GM12801 (cell line): ENCODE results near the gene TTC17.

Experiments used
- CTCF ChIP-seq: IDR thresholded peaks from one replicate; pipeline ENCODE4 v1.5.1; 2011; ENCODE audit warnings: control low read depth; ENCODE audit not compliant: insufficient read length; ENCODE audit errors: extremely low read depth

The TTC17 gene

DNA sequence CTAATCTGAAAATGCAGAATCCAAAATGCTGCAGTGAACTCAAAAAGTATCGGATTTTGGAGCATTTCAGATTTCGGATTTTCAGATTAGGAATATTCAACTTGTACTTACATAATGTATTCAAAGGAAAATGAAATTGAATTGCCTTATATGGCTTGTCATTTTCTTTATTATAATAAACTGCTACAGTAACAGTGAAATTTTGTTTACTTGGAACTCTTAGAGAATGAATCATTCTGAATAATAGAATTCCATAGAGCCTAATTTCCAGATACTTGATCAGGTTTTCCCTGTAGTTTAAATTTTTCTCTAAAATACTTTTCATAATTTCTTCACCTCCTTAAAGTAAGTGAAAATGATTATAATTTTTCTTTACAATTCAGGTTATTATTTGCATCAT lies 17.3 kb downstream of the TTC17 start:
- TF ChIP-seq CTCF: no peak

GRCh38 chr11:43376594-43376993 lies 17.9 kb downstream of the TTC17 start:
- no peak for TF ChIP-seq CTCF

DNA sequence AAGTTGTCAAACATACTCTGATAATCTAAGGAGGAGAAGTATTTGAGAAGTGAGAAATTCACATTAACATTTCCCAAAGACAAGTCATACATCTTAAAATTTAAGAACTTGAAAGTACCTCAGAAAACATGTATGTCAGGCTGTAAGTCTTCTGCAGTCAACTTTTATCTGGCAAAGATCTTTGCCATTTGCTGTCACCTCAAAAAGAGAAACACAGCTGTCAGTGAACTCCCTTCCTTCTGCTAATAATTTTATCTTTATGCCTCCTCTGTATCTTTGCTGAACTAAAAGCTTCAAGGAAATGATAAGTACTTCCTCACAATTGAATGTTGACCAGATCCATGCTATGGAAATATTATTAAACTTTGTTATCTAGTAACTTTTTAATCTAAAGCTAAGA lies 18.7 kb downstream of the TTC17 start:
- no peak for TF ChIP-seq CTCF

- TF ChIP-seq CTCF: no peak
These were observed 20.2 kb downstream of the TTC17 start for GRCh38 chr11:43378897-43379296.

DNA sequence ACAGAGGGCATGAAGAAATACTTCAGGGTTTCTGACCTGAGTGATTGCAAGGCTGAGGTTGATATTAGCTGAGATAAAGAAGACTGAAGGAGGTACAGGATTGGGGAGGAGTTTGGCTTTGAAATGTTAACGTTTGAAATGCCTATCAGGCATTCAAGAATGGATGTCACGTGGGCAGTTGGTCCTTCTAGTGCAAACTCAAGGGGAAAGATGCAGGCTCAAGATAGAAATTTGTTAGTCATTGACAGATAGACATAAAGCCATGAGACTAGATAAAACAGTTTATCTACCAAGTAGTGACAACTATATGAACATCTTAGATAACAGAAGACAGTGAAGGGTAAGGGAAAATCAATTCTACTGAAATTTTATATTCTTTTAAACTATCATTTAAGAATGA lies 23.1 kb downstream of the TTC17 start:
- TF ChIP-seq CTCF: no peak

- no peak for TF ChIP-seq CTCF
These were observed 23.9 kb downstream of the TTC17 start for GRCh38 chr11:43382614-43383013.

GRCh38 chr11:43384393-43384792 lies 25.7 kb downstream of the TTC17 start:
- TF ChIP-seq CTCF: no peak

DNA sequence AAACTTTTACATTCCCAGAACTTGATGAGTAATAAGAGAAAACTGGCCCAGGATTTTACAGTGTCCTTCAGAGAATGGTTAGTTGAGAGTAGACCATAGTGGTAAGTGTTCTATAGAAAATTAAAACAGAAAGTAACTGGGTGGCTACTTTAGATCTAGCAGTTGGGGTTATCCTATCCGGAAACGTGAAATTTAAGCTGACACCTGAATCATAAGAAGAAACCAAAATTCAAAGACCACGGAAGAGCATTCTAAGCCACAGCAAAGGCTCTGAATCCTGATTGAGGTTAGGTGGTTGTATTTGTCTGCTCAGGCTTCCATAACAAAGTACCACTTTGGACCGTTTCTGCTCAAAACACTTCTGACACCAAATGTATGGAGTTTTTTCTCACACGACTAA lies 34.0 kb downstream of the TTC17 start:
- no peak for TF ChIP-seq CTCF
